OCI-LY1 (cell line): ENCODE results near the gene ZFPM1.

Source experiments
- H2AFZ ChIP-seq: fragments of 200-600 bp; sonication (generic), shearing (Covaris generic); 2 replicates; pipeline ENCODE4 v1.6.0; 2014; ENCODE audit warnings: antibody characterized with exemption, mild to moderate bottlenecking, low read length
- H3F3A ChIP-seq: fragments of 200-600 bp; sonication (generic), shearing (Covaris generic); 2 replicates; pipeline ENCODE4 v1.6.0; 2014; ENCODE audit warnings: mild to moderate bottlenecking, antibody characterized with exemption, low read length, moderate library complexity; ENCODE audit not compliant: insufficient read depth
- H3K27ac ChIP-seq: fragments of 200-600 bp; sonication (generic); 2 replicates; pipeline ENCODE4 v1.5.1; 2014; ENCODE audit warnings: low read length, mixed run types, mild to moderate bottlenecking, low read depth; ENCODE audit not compliant: poor library complexity, severe bottlenecking
- H3K27me3 ChIP-seq: fragments of 200-600 bp; sonication (generic); 2 replicates; pipeline ENCODE4 v1.6.0; 2014; ENCODE audit warnings: antibody characterized with exemption, mild to moderate bottlenecking, low read length, moderate library complexity; ENCODE audit not compliant: insufficient read depth
- H3K36me3 ChIP-seq: fragments of 200-600 bp; sonication (generic); 2 replicates; pipeline ENCODE4 v1.6.1; 2014; ENCODE audit warnings: mild to moderate bottlenecking, antibody characterized with exemption, low read length, moderate library complexity, mixed read lengths; ENCODE audit not compliant: insufficient read depth
- H3K4me1 ChIP-seq: fragments of 200-600 bp; sonication (generic); 2 replicates; pipeline ENCODE4 v1.5.1; 2014; ENCODE audit warnings: mild to moderate bottlenecking, low read length, moderate library complexity; ENCODE audit not compliant: insufficient read depth, severe bottlenecking
- H3K4me2 ChIP-seq: fragments of 200-600 bp; sonication (generic), shearing (Covaris generic); 2 replicates; pipeline ENCODE4 v1.6.1; 2014; ENCODE audit warnings: low read length
- H3K4me3 ChIP-seq: fragments of 200-600 bp; sonication (generic); 2 replicates; pipeline ENCODE4 v1.5.1; 2014; ENCODE audit warnings: low read length, low read depth, mild to moderate bottlenecking, mixed read lengths; ENCODE audit not compliant: poor library complexity, severe bottlenecking
- H3K79me2 ChIP-seq: fragments of 200-600 bp; shearing (Covaris generic); 2 replicates; pipeline ENCODE4 v1.6.1; 2016; ENCODE audit warnings: mixed run types, low read length, mixed read lengths; ENCODE audit not compliant: insufficient read depth
- H3K9ac ChIP-seq: fragments of 200-600 bp; sonication (generic), shearing (Covaris generic); 2 replicates; pipeline ENCODE4 v1.6.1; 2014; ENCODE audit warnings: mild to moderate bottlenecking, low read length, mixed read lengths
- H3K9me2 ChIP-seq: fragments of 200-600 bp; sonication (generic), shearing (Covaris generic); 2 replicates; pipeline ENCODE4 v1.6.1; 2014; ENCODE audit warnings: low read depth, mild to moderate bottlenecking, low read length, mixed read lengths
- H3K9me3 ChIP-seq: fragments of 200-600 bp; shearing (Covaris generic); 2 replicates; pipeline ENCODE4 v1.6.1; 2014; ENCODE audit warnings: low read length, mixed read lengths
- H4K20me1 ChIP-seq: fragments of 200-600 bp; sonication (generic), shearing (Covaris generic); 2 replicates; pipeline ENCODE4 v1.6.0; 2016; ENCODE audit warnings: mild to moderate bottlenecking, low read length; ENCODE audit not compliant: insufficient read depth
- EZH2 ChIP-seq: fragments of 200-600 bp; sonication (generic), shearing (Covaris generic); IDR thresholded peaks from 2 replicates; pipeline ENCODE4 v1.8.0; 2017; ENCODE audit warnings: borderline replicate concordance, mixed run types, mild to moderate bottlenecking, antibody characterized with exemption, low read length, moderate library complexity, mixed read lengths
- TF ChIP-seq, protein P1 (sequence below): fragments of 200-600 bp; sonication (generic), shearing (Covaris generic); IDR thresholded peaks from 2 replicates; pipeline ENCODE4 v1.5.1; 2017; ENCODE audit warnings: mild to moderate bottlenecking, antibody characterized with exemption, low read length, moderate library complexity, mixed read lengths

The ZFPM1 gene

DNA sequence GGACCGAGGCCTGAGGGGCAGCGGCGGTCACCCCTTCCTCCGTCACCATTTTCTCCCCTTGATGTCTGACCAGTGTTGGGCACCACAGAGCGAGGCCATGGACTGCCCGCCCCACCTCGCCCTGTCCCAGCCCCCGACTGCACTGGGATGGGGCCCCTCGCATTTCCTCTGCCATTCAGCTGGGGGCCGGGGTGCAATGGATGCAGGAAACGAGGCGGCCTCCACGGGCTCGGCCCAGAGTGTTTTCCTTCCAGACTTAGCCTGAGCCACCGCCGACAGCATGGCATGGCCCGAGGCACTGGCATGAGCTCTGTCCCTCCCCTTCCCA lies 72.5 kb downstream of the ZFPM1 start:
- H3K27me3 ChIP-seq, result no peaks in the 10 kb centered on the region; the same call in 1 of the 2 replicates
- TF ChIP-seq, protein P1, sequence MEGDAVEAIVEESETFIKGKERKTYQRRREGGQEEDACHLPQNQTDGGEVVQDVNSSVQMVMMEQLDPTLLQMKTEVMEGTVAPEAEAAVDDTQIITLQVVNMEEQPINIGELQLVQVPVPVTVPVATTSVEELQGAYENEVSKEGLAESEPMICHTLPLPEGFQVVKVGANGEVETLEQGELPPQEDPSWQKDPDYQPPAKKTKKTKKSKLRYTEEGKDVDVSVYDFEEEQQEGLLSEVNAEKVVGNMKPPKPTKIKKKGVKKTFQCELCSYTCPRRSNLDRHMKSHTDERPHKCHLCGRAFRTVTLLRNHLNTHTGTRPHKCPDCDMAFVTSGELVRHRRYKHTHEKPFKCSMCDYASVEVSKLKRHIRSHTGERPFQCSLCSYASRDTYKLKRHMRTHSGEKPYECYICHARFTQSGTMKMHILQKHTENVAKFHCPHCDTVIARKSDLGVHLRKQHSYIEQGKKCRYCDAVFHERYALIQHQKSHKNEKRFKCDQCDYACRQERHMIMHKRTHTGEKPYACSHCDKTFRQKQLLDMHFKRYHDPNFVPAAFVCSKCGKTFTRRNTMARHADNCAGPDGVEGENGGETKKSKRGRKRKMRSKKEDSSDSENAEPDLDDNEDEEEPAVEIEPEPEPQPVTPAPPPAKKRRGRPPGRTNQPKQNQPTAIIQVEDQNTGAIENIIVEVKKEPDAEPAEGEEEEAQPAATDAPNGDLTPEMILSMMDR, result no peak
- TF ChIP-seq EZH2, result no peak
- no peaks in the 10 kb centered on the region for H3K79me2 ChIP-seq
- no peak overlapping the region for H3K4me2 ChIP-seq
- H3K36me3 ChIP-seq, result no peaks in the 10 kb centered on the region
- no peaks in the 10 kb centered on the region for H4K20me1 ChIP-seq
- H3K27ac ChIP-seq, result no peak overlapping the region
- H3K4me3 ChIP-seq, result no peak overlapping the region
- H3K9me2 ChIP-seq, result no peaks in the 10 kb centered on the region
- H2AFZ ChIP-seq, result no peak overlapping the region
- no peak overlapping the region for H3K9ac ChIP-seq
- H3K9me3 ChIP-seq, result no peaks in the 10 kb centered on the region
- no peaks in the 10 kb centered on the region for H3K4me1 ChIP-seq
- H3F3A ChIP-seq, result no peaks in the 10 kb centered on the region

DNA sequence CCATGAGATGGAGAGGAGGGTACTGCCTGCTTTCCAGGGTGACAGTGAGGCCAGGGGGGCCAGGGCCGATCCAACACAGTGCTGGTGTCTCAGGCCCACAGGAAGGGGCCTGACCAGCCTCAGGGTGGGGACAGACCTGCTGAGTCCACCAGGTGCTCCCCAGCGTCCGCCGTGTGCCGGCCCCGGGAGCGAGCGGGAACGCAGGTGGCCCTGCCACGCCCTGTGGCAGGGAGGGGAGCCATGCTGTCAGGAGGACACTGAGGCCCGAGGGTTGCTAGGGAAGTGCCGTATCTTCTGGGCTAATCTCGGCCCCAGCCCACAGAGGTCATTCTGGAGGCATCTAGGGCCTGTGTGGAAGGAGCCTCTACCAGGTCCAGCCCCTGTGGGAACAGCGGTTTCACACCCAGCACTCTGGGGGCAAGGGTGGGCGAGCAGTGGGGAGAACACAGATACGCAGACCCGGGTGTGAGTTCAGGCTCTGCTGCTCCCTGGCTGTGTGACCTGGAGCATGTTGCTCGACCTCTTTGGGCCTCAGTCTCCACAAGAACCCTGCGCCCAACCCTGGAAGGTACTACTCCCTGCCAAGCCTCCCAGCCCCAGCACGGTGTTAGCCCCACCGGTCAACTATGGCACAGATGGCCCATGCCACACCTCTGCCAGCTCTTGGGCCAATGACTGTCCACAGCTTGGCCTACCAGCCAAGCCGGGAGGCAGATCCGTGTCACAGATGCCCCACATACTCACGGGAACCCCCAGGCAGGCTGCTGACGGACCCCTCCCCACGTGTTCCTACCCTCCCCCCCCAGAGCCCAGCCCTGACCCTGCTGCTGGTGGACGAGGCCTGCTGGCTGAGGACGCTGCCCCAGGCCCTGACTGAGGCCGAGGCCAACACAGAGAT lies 73.2 kb downstream of the ZFPM1 start:
- Histone ChIP-seq H3K9ac (no peak overlapping the region), H2AFZ (no peak overlapping the region), H3K9me2 (no peaks in the 10 kb centered on the region), H3K27ac (no peak overlapping the region), H3K4me3 (no peak overlapping the region), H3F3A (no peaks in the 10 kb centered on the region), H3K27me3 (no peaks in the 10 kb centered on the region; the same call in 1 of the 2 replicates), H4K20me1 (no peaks in the 10 kb centered on the region), H3K4me2 (no peak overlapping the region), H3K9me3 (no peaks in the 10 kb centered on the region), H3K79me2 (no peaks in the 10 kb centered on the region), H3K36me3 (no peaks in the 10 kb centered on the region), H3K4me1 (no peaks in the 10 kb centered on the region)
- TF ChIP-seq, protein P1, result no peak
- TF ChIP-seq EZH2, result no peak

DNA sequence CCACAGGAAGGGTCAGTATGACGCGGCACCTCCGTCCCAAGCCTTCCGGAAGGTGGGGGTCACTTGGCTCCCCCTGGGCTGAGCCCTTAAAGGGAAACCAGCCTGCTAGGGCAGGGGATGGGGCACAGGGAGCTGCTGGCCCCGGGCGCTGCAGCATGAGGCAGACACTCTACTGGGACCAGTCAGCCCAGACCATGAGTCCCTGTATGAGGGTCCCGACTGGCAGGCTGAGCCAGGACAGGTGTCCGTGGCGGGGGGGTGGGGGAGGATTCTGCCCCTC lies 73.8 kb downstream of the ZFPM1 start:
- no peaks in the 10 kb centered on the region for H3F3A ChIP-seq
- no peak overlapping the region for H2AFZ ChIP-seq
- H3K9ac ChIP-seq, result no peak overlapping the region
- H3K4me1 ChIP-seq, result no peaks in the 10 kb centered on the region
- H3K27ac ChIP-seq, result no peak overlapping the region
- H3K4me3 ChIP-seq, result no peak overlapping the region
- no peaks in the 10 kb centered on the region; the same call in 1 of the 2 replicates for H3K27me3 ChIP-seq
- TF ChIP-seq EZH2, result no peak
- TF ChIP-seq, protein P1, result no peak
- H3K9me3 ChIP-seq, result no peaks in the 10 kb centered on the region
- no peak overlapping the region for H3K4me2 ChIP-seq
- H3K36me3 ChIP-seq, result no peaks in the 10 kb centered on the region
- no peaks in the 10 kb centered on the region for H3K79me2 ChIP-seq
- H3K9me2 ChIP-seq, result no peaks in the 10 kb centered on the region
- H4K20me1 ChIP-seq, result no peaks in the 10 kb centered on the region
